ENCODE results near the gene PRSS12.

DNA sequence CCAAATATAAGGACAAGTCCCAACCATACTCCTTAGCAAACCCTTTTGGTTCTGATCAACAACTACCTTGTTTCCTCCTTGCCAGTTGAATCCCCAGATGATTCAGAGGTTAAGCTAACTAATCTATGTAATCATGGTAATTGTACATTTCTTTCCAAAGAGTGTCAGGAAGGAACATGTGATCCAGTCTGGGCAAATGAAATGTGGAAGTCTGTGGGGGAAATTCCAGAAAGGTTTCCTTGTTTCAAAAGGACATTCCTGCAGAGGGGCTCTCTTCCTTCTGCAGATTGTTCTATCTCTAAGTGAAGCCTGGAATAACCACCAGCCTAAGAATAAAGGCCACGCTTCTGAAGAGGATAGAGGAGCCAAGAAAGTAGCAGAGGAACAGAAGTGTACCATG is 7.0 kb downstream of the PRSS12 start:
- TF ChIP-seq TAF1 (IDR thresholded peaks at IDR 0.05; ENCODE audit: borderline replicate concordance, low read depth, low read length) (no peak), EP300 (IDR thresholded peaks at IDR 0.05; ENCODE audit: borderline replicate concordance in 1 of 2, low read depth in 1 of 2, low read length in 1 of 2) (0 out of 4 replicates have a peak, but pooled peaks of 1 of the 2 experiments have one; percentile 15), ELF1 (IDR thresholded peaks at IDR 0.05) (no peak), FOSL2 (IDR thresholded peaks at IDR 0.05; ENCODE audit: borderline replicate concordance, low read depth) (no peak), GATA2 (CRISPR knock-in tag; IDR thresholded peaks at IDR 0.05) (no peak), SMC3 (IDR thresholded peaks at IDR 0.05; ENCODE audit: low read depth, low read length) (no peak), NFIC (IDR thresholded peaks at IDR 0.05; ENCODE audit: borderline replicate concordance) (no peak)
- TF ChIP-seq, protein P1, sequence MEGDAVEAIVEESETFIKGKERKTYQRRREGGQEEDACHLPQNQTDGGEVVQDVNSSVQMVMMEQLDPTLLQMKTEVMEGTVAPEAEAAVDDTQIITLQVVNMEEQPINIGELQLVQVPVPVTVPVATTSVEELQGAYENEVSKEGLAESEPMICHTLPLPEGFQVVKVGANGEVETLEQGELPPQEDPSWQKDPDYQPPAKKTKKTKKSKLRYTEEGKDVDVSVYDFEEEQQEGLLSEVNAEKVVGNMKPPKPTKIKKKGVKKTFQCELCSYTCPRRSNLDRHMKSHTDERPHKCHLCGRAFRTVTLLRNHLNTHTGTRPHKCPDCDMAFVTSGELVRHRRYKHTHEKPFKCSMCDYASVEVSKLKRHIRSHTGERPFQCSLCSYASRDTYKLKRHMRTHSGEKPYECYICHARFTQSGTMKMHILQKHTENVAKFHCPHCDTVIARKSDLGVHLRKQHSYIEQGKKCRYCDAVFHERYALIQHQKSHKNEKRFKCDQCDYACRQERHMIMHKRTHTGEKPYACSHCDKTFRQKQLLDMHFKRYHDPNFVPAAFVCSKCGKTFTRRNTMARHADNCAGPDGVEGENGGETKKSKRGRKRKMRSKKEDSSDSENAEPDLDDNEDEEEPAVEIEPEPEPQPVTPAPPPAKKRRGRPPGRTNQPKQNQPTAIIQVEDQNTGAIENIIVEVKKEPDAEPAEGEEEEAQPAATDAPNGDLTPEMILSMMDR (IDR thresholded peaks at IDR 0.05), result no peak
